Sigmoid colon (tissue), 7 donors: Measurements from ENCODE around the gene MBD2. TPM values are rescaled to one million over a fixed set of nuclear protein-coding genes. Genes with fewer than 3 reads are reported as not detected.

ENCODE experiments used
- DNase-seq: peaks from one replicate; pipeline ENCODE4 v3.0.0-alpha.2; 2019
- H3K27ac ChIP-seq, 4 donors: fragments of 200-600 bp; sonication (generic); one replicate each; pipeline ENCODE4 v1.5.1; 2016 to 2019; ENCODE audit warnings: mild to moderate bottlenecking in 1 of 4
- H3K27me3 ChIP-seq, 3 donors: fragments of 200-600 bp; sonication (generic); one replicate each; pipeline ENCODE4 v1.5.1; 2019; ENCODE audit warnings: mild to moderate bottlenecking in 1 of 3
- H3K36me3 ChIP-seq, 4 donors: fragments of 200-600 bp; sonication (generic); one replicate each; pipeline ENCODE4 v1.5.1; 2016 to 2019
- H3K4me1 ChIP-seq, 4 donors: fragments of 200-600 bp; sonication (generic); one replicate each; pipeline ENCODE4 v1.5.1; 2017 to 2019
- H3K4me3 ChIP-seq, 4 donors: fragments of 200-600 bp; sonication (generic); one replicate each; pipeline ENCODE4 v1.5.1; 2017 to 2019; ENCODE audit warnings: mild to moderate bottlenecking in 2 of 4, moderate library complexity in 1 of 4
- H3K9me3 ChIP-seq, 4 donors: fragments of 200-600 bp in 3 of 4; sonication (generic) in 3 of 4; one replicate each; pipeline versions ENCODE4 v1.5.1 to v1.6.1; 2013 to 2019
- EP300 ChIP-seq, 4 donors: sonication (generic); formaldehyde crosslinking; IDR thresholded peaks; one replicate each; pipeline ENCODE4 v1.6.1; 2017; ENCODE audit warnings: antibody characterized with exemption in 4 of 4
- POLR2A ChIP-seq, 2 donors: fragments of 450-650 bp; IDR thresholded peaks; one replicate each; pipeline ENCODE4 v1.6.1; 2016; ENCODE audit warnings: antibody characterized with exemption in 2 of 2, mild to moderate bottlenecking in 2 of 2, moderate library complexity in 2 of 2
- POLR2AphosphoS5 ChIP-seq, 4 donors: sonication (generic); formaldehyde crosslinking; IDR thresholded peaks; one replicate each; pipeline ENCODE4 v1.6.1; 2017; ENCODE audit warnings: antibody characterized with exemption in 4 of 4
- WGBS, 2 donors: extraction: QIAGEN DNeasy Blood & Tissue Kit; methylation state at CpG; one replicate each; pipeline ENCODE4 v1.1.7; 2013; 5-methylcytosine and 5-hydroxymethylcytosine counted together
- intact Hi-C: fragments of 100-400 bp; cut with DNase I; formaldehyde crosslinking; loops from one replicate; pipeline ENCODE4 v1.15.1; 2023
- polyA plus RNA-seq, 3 donors: library from polyadenylated mRNA; stranded (reverse); fragments of 200-250 nt; gene quantifications; one replicate each; pipeline ENCODE4 v1.2.3, GENCODE V29; 2013
- total RNA-seq, 4 donors: library from RNA; depleted of rRNA; stranded (reverse); fragments of >200 nt; gene quantifications; one replicate each; pipeline ENCODE4 v1.1.0, GENCODE V29; 2016
- TF ChIP-seq, protein P1 (sequence below), 4 experiments: fragments of 450-650 bp in 3 of 4; fragments of 200-600 bp in 1 of 4; IDR thresholded peaks; one replicate each; pipeline ENCODE4 v1.5.1; 2016 to 2019; ENCODE audit warnings: antibody characterized with exemption in 4 of 4, mild to moderate bottlenecking in 3 of 4, moderate library complexity in 2 of 4
- donor health status: healthy with polysubstance abuse.
- donor health status: Bipolar disorder and iron deficiency.
- donor health status: healthy.

Gene MBD2
- total and polyA plus RNA-seq, 7 donors: 21.4 to 36.7 (median 32.1) TPM

DNA sequence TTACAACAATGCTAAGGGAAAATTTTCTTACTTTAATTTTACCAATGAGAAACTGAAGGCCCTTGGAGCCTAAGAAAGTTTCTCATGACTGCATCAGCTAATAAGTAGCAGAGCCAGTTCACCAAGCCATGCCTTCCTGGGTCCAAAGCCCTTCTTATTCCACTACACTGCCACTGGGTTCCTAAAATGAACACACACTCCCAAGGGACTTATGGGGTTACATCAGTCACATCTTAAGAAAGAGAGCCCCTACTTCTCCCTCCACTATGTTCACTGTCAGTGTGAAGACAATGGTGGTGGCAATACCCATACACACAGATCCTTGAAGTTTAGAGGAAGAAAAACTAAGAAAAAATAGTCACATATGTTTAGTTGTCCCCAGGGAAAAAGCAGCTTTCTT, 20.6 kb downstream of the MBD2 start:
- Histone ChIP-seq H3K36me3 (peaks cover 0 to 24% (median 10%) of the 10 kb centered on the region in 4 donors), H3K4me1 (peaks cover 0 to 19% (median 17%) of the 10 kb centered on the region in 4 donors), H3K27ac (no peak overlapping the region), H3K9me3 (no peaks in the 10 kb centered on the region), H3K4me3 (no peak overlapping the region), H3K27me3 (no peaks in the 10 kb centered on the region)
- no peak for DNase-seq
- intact Hi-C loops: no loop called here
- TF ChIP-seq, protein P1, sequence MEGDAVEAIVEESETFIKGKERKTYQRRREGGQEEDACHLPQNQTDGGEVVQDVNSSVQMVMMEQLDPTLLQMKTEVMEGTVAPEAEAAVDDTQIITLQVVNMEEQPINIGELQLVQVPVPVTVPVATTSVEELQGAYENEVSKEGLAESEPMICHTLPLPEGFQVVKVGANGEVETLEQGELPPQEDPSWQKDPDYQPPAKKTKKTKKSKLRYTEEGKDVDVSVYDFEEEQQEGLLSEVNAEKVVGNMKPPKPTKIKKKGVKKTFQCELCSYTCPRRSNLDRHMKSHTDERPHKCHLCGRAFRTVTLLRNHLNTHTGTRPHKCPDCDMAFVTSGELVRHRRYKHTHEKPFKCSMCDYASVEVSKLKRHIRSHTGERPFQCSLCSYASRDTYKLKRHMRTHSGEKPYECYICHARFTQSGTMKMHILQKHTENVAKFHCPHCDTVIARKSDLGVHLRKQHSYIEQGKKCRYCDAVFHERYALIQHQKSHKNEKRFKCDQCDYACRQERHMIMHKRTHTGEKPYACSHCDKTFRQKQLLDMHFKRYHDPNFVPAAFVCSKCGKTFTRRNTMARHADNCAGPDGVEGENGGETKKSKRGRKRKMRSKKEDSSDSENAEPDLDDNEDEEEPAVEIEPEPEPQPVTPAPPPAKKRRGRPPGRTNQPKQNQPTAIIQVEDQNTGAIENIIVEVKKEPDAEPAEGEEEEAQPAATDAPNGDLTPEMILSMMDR (IDR thresholded peaks at IDR 0.05): no peak
- no peak for TF ChIP-seq POLR2AphosphoS5 (IDR thresholded peaks at IDR 0.05)
- no peak for TF ChIP-seq POLR2A (IDR thresholded peaks at IDR 0.05)
- TF ChIP-seq EP300 (IDR thresholded peaks at IDR 0.05): no peak

DNA sequence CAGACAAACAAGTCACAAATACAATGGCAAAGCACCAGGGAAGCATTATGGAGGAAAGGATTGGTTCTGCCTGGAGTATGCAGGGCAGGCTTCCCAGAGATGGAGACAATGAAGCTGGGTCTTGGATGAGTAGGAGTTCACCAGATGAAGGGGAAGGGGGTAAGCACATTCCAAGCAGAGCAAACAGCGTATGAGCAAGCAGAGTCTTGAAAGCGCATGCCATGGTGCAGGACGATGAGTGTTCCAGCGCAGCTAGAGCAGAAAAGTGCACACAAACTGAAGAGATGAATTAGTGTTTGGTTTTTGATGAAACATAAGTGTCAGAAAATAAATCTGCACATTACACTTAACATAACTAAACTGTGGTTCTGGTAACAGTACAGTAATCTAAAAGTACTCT, 21.6 kb downstream of the MBD2 start:
- intact Hi-C loops: no loop called here
- H3K4me1 ChIP-seq: peaks cover 0 to 19% (median 17%) of the 10 kb centered on the region in 4 donors
- H3K36me3 ChIP-seq: peaks cover 0 to 27% (median 10%) of the 10 kb centered on the region in 4 donors
- WGBS, 2 donors: 96 to 98% methylated on average over 4 of the region's 4 CpGs
- H3K27ac ChIP-seq: no peak overlapping the region
- TF ChIP-seq EP300 (IDR thresholded peaks at IDR 0.05) (no peak), POLR2A (IDR thresholded peaks at IDR 0.05) (no peak), POLR2AphosphoS5 (IDR thresholded peaks at IDR 0.05) (no peak)
- TF ChIP-seq, protein P1 (IDR thresholded peaks at IDR 0.05): no peak
- no peaks in the 10 kb centered on the region for H3K27me3 ChIP-seq
- no peaks in the 10 kb centered on the region for H3K9me3 ChIP-seq
- no peak overlapping the region for H3K4me3 ChIP-seq
- DNase-seq: no peak

DNA sequence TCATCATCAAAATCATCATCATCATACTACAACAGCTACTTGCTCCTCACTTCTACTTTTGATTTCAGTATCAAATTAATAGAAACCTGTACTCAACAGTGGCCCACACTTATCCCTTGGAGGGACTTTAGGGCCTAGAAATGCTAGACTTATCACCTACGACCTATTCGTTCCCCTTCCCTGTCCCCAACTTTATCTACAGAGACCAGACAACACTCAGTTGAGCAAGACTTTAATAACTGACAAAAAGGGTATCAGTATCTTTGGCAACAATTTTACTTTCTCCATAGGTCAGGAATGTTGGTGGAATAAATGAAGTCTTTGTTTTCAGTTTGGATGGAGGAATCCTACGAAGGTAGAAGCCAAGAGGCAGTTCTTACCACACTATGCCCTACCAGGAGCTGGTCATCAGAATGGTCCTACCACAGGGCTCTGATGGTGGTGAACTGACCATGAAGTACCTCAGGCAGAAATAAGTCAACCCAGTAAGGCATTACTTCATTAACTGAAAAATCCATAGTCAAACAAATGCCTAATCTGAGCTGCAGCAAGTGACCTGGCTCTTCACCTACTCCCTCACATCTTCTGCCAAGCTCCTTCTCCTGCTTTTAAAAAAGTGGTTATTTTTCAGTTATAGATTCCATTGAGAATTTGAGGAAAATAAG, 26.6 kb downstream of the MBD2 start:
- Histone ChIP-seq H3K36me3 (peaks cover 0 to 17% (median 7%) of the 10 kb centered on the region in 4 donors), H3K27ac (no peak overlapping the region), H3K4me3 (no peak overlapping the region), H3K4me1 (no peaks in the 10 kb centered on the region), H3K9me3 (no peaks in the 10 kb centered on the region), H3K27me3 (no peaks in the 10 kb centered on the region)
- no peak for TF ChIP-seq POLR2AphosphoS5 (IDR thresholded peaks at IDR 0.05)
- TF ChIP-seq, protein P1 (IDR thresholded peaks at IDR 0.05): no peak
- no peak for TF ChIP-seq POLR2A (IDR thresholded peaks at IDR 0.05)
- no peak for TF ChIP-seq EP300 (IDR thresholded peaks at IDR 0.05)
- intact Hi-C loops: no loop called here
- DNase-seq: no peak
- WGBS, 2 donors: 92 to 94% methylated on average over 3 of the region's 3 CpGs

DNA sequence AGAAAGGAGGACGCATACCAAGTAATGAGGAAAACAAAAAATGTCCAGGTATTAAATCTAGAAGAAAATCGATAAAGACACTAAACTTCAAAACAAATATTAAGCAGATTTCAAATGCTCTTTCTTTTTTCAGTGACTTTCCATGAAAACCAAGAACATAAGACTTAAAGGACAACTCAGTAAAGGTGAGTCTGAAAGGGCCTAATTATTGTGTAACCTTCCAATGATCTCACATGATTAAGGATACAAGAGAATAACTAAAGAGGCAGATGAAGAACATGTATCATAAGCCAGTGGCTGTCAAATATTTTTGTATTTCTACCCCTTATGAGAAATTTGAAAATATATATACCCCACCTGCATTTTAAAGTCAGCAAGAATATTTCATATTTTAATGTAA, 30.7 kb downstream of the MBD2 start:
- no peaks in the 10 kb centered on the region for H3K9me3 ChIP-seq
- no peaks in the 10 kb centered on the region for H3K27me3 ChIP-seq
- peaks cover 0 to 2% (median 0%) of the 10 kb centered on the region in 4 donors for H3K36me3 ChIP-seq
- 91 to 94% methylated on average over 2 of the region's 2 CpGs for WGBS, 2 donors
- H3K4me3 ChIP-seq: no peak overlapping the region
- H3K4me1 ChIP-seq: no peaks in the 10 kb centered on the region
- intact Hi-C loops: no loop called here
- TF ChIP-seq POLR2A (IDR thresholded peaks at IDR 0.05): no peak
- TF ChIP-seq, protein P1 (IDR thresholded peaks at IDR 0.05): no peak
- no peak for TF ChIP-seq EP300 (IDR thresholded peaks at IDR 0.05)
- TF ChIP-seq POLR2AphosphoS5 (IDR thresholded peaks at IDR 0.05): no peak
- no peak overlapping the region for H3K27ac ChIP-seq
- DNase-seq: no peak

DNA sequence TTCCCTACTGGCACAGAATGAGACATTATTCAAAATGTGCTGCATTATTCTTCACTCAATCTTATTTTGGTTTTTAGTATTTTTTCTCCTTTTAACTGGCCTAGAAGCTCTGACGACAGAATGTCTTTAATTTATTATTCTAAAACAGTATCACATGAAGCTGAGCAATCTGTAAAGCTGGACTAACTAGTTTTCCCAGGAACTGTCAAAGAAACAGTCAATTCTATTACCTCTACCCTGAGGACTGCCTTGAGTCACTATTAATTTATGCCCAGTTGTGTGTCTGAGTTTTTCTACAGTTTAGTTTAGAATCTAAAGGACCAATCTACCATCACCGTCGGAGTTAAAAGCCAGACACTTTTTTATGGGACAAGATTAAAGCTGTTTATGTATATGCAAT, 31.6 kb downstream of the MBD2 start:
- H3K36me3 ChIP-seq: peaks cover 0 to 9% (median 0%) of the 10 kb centered on the region in 4 donors
- TF ChIP-seq POLR2A (IDR thresholded peaks at IDR 0.05) (no peak), POLR2AphosphoS5 (IDR thresholded peaks at IDR 0.05) (no peak), EP300 (IDR thresholded peaks at IDR 0.05) (no peak)
- TF ChIP-seq, protein P1 (IDR thresholded peaks at IDR 0.05): no peak
- H3K9me3 ChIP-seq: no peaks in the 10 kb centered on the region
- no peaks in the 10 kb centered on the region for H3K4me1 ChIP-seq
- intact Hi-C loops: no loop called here
- H3K4me3 ChIP-seq: no peak overlapping the region
- DNase-seq: no peak
- no peaks in the 10 kb centered on the region for H3K27me3 ChIP-seq
- H3K27ac ChIP-seq: no peak overlapping the region
- WGBS, 2 donors: 82 to 92% methylated on average over 3 of the region's 3 CpGs
